HepG2 (cell line): Measurements from ENCODE around the gene SOAT2. TPM values are rescaled to one million over a fixed set of nuclear protein-coding genes. Genes with fewer than 3 reads are reported as not detected.

Experiments used
- CENPX ChIP-seq: sonication (generic); formaldehyde crosslinking; IDR thresholded peaks from 2 replicates; pipeline ENCODE4 v1.9.0; 2021; ENCODE audit warnings: mild to moderate bottlenecking, missing genetic modification reagents, moderate library complexity
- FOXK2 ChIP-seq: fragments of 450-650 bp; IDR thresholded peaks from 2 replicates; pipeline ENCODE4 v1.6.1; 2016
- HNF4G ChIP-seq, 2 experiments: sonication (generic) in 1 of 2; formaldehyde crosslinking in 1 of 2; IDR thresholded peaks; 2 replicates each; pipeline versions ENCODE4 v1.4.0 to v1.6.1; 2011 to 2020; ENCODE audit warnings: borderline replicate concordance in 2 of 2, low read depth in 2 of 2, mild to moderate bottlenecking in 2 of 2, low read length in 1 of 2, missing genetic modification reagents in 1 of 2, moderate library complexity in 1 of 2
- IKZF1 ChIP-seq: fragments of 450-650 bp; IDR thresholded peaks from 2 replicates; pipeline ENCODE4 v1.7.1; 2016
- KAT2B ChIP-seq: fragments of 150-350 bp; IDR thresholded peaks from 2 replicates; pipeline ENCODE4 v1.6.1; 2014; ENCODE audit warnings: low read depth, low read length, borderline replicate concordance
- MAZ ChIP-seq, 2 experiments: sonication (generic) in 1 of 2; formaldehyde crosslinking in 1 of 2; IDR thresholded peaks; 2 replicates each; pipeline versions ENCODE4 v1.5.0 to v1.6.1; 2012 to 2020; ENCODE audit warnings: low read depth in 2 of 2, mild to moderate bottlenecking in 2 of 2, borderline replicate concordance in 1 of 2, improper control_type of control experiment in 1 of 2, low read length in 1 of 2, missing genetic modification reagents in 1 of 2, moderate library complexity in 1 of 2
- NFE2L2 ChIP-seq: fragments of 150-350 bp; IDR thresholded peaks from 2 replicates; pipeline ENCODE4 v1.6.1; 2014; ENCODE audit warnings: low read length
- NR2C2 ChIP-seq: sonication (generic); formaldehyde crosslinking; IDR thresholded peaks from 2 replicates; pipeline ENCODE4 v1.4.0; 2020; ENCODE audit warnings: missing genetic modification reagents, mild to moderate bottlenecking, moderate library complexity, borderline replicate concordance
- PHF21A ChIP-seq: sonication (generic); formaldehyde crosslinking; IDR thresholded peaks from 2 replicates; pipeline ENCODE4 v1.5.0; 2020; ENCODE audit warnings: mild to moderate bottlenecking, missing genetic modification reagents
- SMAD3 ChIP-seq: sonication (generic); formaldehyde crosslinking; IDR thresholded peaks from 2 replicates; pipeline ENCODE4 v1.4.0; 2020; ENCODE audit warnings: missing genetic modification reagents
- SMARCE1 ChIP-seq: fragments of 450-650 bp; IDR thresholded peaks from 2 replicates; pipeline ENCODE4 v1.6.1; 2017; ENCODE audit warnings: borderline replicate concordance
- SP4 ChIP-seq: sonication (generic); formaldehyde crosslinking; IDR thresholded peaks from 2 replicates; pipeline ENCODE4 v1.8.1; 2023; ENCODE audit warnings: mild to moderate bottlenecking, missing genetic modification reagents
- TOPORS ChIP-seq: sonication (generic); formaldehyde crosslinking; IDR thresholded peaks from 2 replicates; pipeline ENCODE4 v1.8.0; 2023; ENCODE audit warnings: mild to moderate bottlenecking, missing genetic modification reagents
- ZBTB38 ChIP-seq: sonication (generic); formaldehyde crosslinking; IDR thresholded peaks from 2 replicates; pipeline ENCODE4 v1.5.1; 2020; ENCODE audit warnings: mild to moderate bottlenecking, missing genetic modification reagents
- ZNF143 ChIP-seq: sonication (generic); formaldehyde crosslinking; IDR thresholded peaks from 2 replicates; pipeline ENCODE4 v1.4.0; 2020; ENCODE audit warnings: missing genetic modification reagents
- ZNF296 ChIP-seq: sonication (generic); formaldehyde crosslinking; conservative IDR thresholded peaks from 2 replicates; pipeline ENCODE4 v1.5.0; 2020; ENCODE audit warnings: mild to moderate bottlenecking, missing genetic modification reagents
- ZNF510 ChIP-seq: sonication (generic); formaldehyde crosslinking; IDR thresholded peaks from 2 replicates; pipeline ENCODE4 v1.4.0; 2020; ENCODE audit warnings: low read depth, mild to moderate bottlenecking, missing genetic modification reagents
- ZSCAN25 ChIP-seq: sonication (generic); formaldehyde crosslinking; IDR thresholded peaks from 2 replicates; pipeline ENCODE4 v1.8.0; 2022; ENCODE audit warnings: mild to moderate bottlenecking, missing genetic modification reagents
- polyA plus RNA-seq, 8 experiments: library from polyadenylated mRNA; depleted of rRNA in 3 of 8; stranded (reverse) in 7 of 8; unstranded in 1 of 8; fragments of >200 nt; fragmentation: Illumina TruSeq in 4 of 8; extraction: Trizol in 4 of 8; gene quantifications; 2 replicates each; pipeline versions ENCODE4 v1.2.1 to v1.2.3, GENCODE V29; 2011 to 2016; ENCODE audit warnings: low read depth in 4 of 8, missing spikeins in 1 of 8, mixed read lengths in 1 of 8; ENCODE audit not compliant: insufficient read depth in 1 of 8
- total RNA-seq, 5 experiments: library from RNA; depleted of rRNA; stranded (reverse); fragments of >200 nt; fragmentation: Illumina TruSeq; extraction: Trizol; gene quantifications; 2 replicates each; pipeline ENCODE4 v1.2.3, GENCODE V29; 2016; ENCODE audit warnings: low read depth in 1 of 5
- TF ChIP-seq, protein P1 (sequence below): sonication (generic); formaldehyde crosslinking; IDR thresholded peaks from 2 replicates; pipeline ENCODE4 v1.4.0; 2020; ENCODE audit warnings: missing genetic modification reagents
- TF ChIP-seq, protein P2 (sequence below): sonication (generic); formaldehyde crosslinking; conservative IDR thresholded peaks from 2 replicates; pipeline ENCODE4 v1.4.0; 2020; ENCODE audit warnings: missing genetic modification reagents
- TF ChIP-seq, protein P3 (sequence below): sonication (generic); formaldehyde crosslinking; IDR thresholded peaks from 2 replicates; pipeline ENCODE4 v1.8.0; 2022; ENCODE audit warnings: mild to moderate bottlenecking, missing genetic modification reagents
- TF ChIP-seq, protein P4 (sequence below), 2 experiments: fragments of 450-650 bp in 1 of 2; sonication (generic) in 1 of 2; formaldehyde crosslinking; IDR thresholded peaks; 2 replicates each; pipeline versions ENCODE4 v1.5.0 to v1.8.0; 2020 to 2022; ENCODE audit warnings: mild to moderate bottlenecking in 1 of 2, missing genetic modification reagents in 1 of 2

The SOAT2 gene
- total and polyA plus RNA-seq, 2 of the 13 experiments (the other 11 are each of a cell fraction or from before 2014, with no cell fraction given) = 14.9 to 108 TPM

DNA sequence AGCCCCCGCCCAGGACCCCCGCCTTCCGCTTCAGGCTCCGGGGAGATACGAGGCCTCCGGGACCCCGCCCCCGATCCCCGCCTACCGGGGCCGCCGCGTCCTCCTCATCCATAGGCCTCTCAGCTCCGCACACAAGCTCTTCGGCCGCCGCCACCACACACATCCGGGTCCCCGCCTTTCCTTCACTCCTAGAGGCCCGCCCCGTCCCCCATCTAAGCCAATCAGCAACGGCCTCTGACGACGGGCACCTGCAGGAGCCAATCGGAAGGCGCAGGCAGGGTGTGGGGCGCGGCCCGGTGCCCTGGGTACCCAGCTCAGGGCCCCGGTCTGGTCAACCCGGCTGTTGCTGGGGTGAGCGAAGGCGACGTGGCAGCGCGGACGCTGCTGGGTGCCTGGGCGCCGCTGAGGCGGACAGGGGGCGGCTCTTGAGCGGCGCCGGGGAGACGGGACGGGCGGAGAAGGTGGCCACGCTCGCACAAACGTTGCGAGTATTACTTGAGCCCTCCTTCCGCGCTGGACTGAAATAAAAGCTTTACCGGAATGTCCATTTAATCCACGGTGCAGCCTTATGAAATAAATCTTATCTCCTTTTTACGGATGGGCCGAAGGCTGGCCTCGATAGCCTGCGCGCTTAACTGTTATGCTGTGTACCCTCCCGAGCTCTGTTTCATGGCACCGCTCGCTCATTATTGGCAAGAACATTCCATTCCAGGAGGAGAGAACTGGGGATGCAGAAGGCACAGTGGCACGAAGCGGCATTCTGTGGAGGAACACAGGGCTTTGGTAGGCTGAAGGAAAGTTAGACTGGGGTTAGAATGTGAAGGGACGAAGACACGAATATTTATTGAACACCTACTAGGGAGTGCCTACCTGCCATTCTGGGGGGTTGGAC is 23.8 kb upstream of the SOAT2 start, which contains the start of gene SPRYD3 (continued):
- TF ChIP-seq, protein P1, sequence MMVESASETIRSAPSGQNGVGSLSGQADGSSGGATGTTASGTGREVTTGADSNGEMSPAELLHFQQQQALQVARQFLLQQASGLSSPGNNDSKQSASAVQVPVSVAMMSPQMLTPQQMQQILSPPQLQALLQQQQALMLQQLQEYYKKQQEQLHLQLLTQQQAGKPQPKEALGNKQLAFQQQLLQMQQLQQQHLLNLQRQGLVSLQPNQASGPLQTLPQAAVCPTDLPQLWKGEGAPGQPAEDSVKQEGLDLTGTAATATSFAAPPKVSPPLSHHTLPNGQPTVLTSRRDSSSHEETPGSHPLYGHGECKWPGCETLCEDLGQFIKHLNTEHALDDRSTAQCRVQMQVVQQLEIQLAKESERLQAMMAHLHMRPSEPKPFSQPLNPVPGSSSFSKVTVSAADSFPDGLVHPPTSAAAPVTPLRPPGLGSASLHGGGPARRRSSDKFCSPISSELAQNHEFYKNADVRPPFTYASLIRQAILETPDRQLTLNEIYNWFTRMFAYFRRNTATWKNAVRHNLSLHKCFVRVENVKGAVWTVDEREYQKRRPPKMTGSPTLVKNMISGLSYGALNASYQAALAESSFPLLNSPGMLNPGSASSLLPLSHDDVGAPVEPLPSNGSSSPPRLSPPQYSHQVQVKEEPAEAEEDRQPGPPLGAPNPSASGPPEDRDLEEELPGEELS (CRISPR knock-in tag) = no peak
- TF ChIP-seq ZBTB38 (CRISPR knock-in tag) (peak; percentile 29; the same call in 1 of the 2 replicates), HNF4G (IDR thresholded peaks at IDR 0.05; ENCODE audit: borderline replicate concordance, low read depth, low read length) (no peak), HNF4G (CRISPR knock-in tag; IDR thresholded peaks at IDR 0.05; ENCODE audit: borderline replicate concordance, low read depth) (peak; percentile 50; the same call in 1 of the 2 replicates), ZNF143 (CRISPR knock-in tag) (no peak), IKZF1 (no peak), ZSCAN25 (CRISPR knock-in tag) (no peak; the same call in 1 of the 2 replicates), SMAD3 (CRISPR knock-in tag) (peak; percentile 72; the same call in 1 of the 2 replicates), FOXK2 (no peak), KAT2B (no peak), TOPORS (CRISPR knock-in tag) (no peak), NR2C2 (no peak; the same call in 1 of the 2 replicates), ZNF296 (no peak), SP4 (CRISPR knock-in tag) (peak; percentile 98), CENPX (CRISPR knock-in tag) (no peak), MAZ (IDR thresholded peaks at IDR 0.05; ENCODE audit: borderline replicate concordance, low read depth, low read length) (no peak; the same call in 1 of the 2 replicates), MAZ (CRISPR knock-in tag; IDR thresholded peaks at IDR 0.05; ENCODE audit: low read depth) (peak; percentile 67), ZNF510 (CRISPR knock-in tag) (no peak), PHF21A (peak; percentile 78), NFE2L2 (no peak), SMARCE1 (no peak)
- TF ChIP-seq, protein P2, sequence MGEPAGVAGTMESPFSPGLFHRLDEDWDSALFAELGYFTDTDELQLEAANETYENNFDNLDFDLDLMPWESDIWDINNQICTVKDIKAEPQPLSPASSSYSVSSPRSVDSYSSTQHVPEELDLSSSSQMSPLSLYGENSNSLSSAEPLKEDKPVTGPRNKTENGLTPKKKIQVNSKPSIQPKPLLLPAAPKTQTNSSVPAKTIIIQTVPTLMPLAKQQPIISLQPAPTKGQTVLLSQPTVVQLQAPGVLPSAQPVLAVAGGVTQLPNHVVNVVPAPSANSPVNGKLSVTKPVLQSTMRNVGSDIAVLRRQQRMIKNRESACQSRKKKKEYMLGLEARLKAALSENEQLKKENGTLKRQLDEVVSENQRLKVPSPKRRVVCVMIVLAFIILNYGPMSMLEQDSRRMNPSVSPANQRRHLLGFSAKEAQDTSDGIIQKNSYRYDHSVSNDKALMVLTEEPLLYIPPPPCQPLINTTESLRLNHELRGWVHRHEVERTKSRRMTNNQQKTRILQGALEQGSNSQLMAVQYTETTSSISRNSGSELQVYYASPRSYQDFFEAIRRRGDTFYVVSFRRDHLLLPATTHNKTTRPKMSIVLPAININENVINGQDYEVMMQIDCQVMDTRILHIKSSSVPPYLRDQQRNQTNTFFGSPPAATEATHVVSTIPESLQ (CRISPR knock-in tag) = no peak
- TF ChIP-seq, protein P3, sequence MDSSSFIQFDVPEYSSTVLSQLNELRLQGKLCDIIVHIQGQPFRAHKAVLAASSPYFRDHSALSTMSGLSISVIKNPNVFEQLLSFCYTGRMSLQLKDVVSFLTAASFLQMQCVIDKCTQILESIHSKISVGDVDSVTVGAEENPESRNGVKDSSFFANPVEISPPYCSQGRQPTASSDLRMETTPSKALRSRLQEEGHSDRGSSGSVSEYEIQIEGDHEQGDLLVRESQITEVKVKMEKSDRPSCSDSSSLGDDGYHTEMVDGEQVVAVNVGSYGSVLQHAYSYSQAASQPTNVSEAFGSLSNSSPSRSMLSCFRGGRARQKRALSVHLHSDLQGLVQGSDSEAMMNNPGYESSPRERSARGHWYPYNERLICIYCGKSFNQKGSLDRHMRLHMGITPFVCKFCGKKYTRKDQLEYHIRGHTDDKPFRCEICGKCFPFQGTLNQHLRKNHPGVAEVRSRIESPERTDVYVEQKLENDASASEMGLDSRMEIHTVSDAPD (CRISPR knock-in tag) = no peak
- TF ChIP-seq, protein P4, sequence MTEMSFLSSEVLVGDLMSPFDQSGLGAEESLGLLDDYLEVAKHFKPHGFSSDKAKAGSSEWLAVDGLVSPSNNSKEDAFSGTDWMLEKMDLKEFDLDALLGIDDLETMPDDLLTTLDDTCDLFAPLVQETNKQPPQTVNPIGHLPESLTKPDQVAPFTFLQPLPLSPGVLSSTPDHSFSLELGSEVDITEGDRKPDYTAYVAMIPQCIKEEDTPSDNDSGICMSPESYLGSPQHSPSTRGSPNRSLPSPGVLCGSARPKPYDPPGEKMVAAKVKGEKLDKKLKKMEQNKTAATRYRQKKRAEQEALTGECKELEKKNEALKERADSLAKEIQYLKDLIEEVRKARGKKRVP (CRISPR knock-in tag; IDR thresholded peaks at IDR 0.05) = 0 out of 4 replicates have a peak, but pooled peaks of 1 of the 2 experiments have one; percentile 14
